Colonic mucosa (tissue), 4 donors: ENCODE data around the gene CAPZA2. TPM values are rescaled to one million over a fixed set of nuclear protein-coding genes. Genes with fewer than 3 reads are reported as not detected.

Experiments
- DNase-seq: peaks from one replicate; pipeline ENCODE4 v3.0.0-alpha.2; 2020
- H3K27ac ChIP-seq: fragments of 200-600 bp; one replicate; pipeline ENCODE4 v1.8.0; 2021
- H3K27me3 ChIP-seq: fragments of 200-600 bp; one replicate; pipeline ENCODE4 v1.8.0; 2021
- H3K36me3 ChIP-seq: fragments of 200-600 bp; one replicate; pipeline ENCODE4 v1.8.0; 2021
- H3K4me1 ChIP-seq: fragments of 200-600 bp; one replicate; pipeline ENCODE4 v1.8.0; 2021; ENCODE audit warnings: mild to moderate bottlenecking
- H3K4me3 ChIP-seq: fragments of 200-600 bp; one replicate; pipeline ENCODE4 v1.8.0; 2021
- H3K9ac ChIP-seq, 2 donors: one replicate each; pipeline ENCODE4 v1.7.0; 2013; ENCODE audit warnings: control low read depth in 2 of 2, low read depth in 2 of 2, low read length in 2 of 2
- H3K9me3 ChIP-seq: fragments of 200-600 bp; one replicate; pipeline ENCODE4 v1.8.0; 2021
- intact Hi-C: fragments of 100-400 bp; cut with DNase I; formaldehyde crosslinking; loops from one replicate; pipeline ENCODE4 v1.14.1; 2022
- total RNA-seq, 2 donors: library from RNA; stranded (reverse); fragmentation: NEBNext Ultra II Directional in 1 of 2; extraction: Animal tissue kit (Norgen Biotek cat#: 25700) in 1 of 2; gene quantifications; one replicate each; pipeline ENCODE4 v1.2.1, GENCODE V29; 2021
- TF ChIP-seq, protein P1 (sequence below): fragments of 200-600 bp; IDR thresholded peaks from one replicate; pipeline ENCODE4 v1.8.0; 2022; ENCODE audit warnings: antibody characterized with exemption, mild to moderate bottlenecking
- donor health status: healthy.
- donor health status: DM: no; HTN: no; CAD: no.
- donor health status: DM: no; HTN: no; CAD: no.

Gene CAPZA2
- total RNA-seq, 2 donors from 2014 or later: 186 to 323 TPM

DNA sequence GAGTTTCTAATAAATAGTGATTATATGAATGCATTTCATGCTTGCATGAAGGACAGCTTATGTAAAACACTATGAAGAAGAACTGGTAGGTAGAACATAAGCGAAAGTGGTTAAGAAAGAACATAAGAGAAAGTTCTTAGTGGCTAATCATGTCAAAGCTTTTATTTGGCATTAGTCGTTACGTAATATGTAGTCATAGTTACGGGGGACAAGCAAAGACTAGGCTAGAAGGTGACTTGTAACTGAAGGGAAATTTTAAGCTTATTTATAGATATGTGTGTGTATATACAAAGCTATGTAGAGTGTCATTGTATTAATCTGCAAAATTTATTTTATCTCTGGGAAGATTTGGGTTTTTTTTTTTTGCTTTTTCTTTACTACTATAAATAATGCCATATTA is 36.9 kb downstream of the CAPZA2 start:
- no peaks in the 10 kb centered on the region for H3K27me3 ChIP-seq
- no peaks in the 10 kb centered on the region for H3K4me1 ChIP-seq
- intact Hi-C loops: no loop called here
- no peaks in the 10 kb centered on the region for H3K36me3 ChIP-seq
- TF ChIP-seq, protein P1, sequence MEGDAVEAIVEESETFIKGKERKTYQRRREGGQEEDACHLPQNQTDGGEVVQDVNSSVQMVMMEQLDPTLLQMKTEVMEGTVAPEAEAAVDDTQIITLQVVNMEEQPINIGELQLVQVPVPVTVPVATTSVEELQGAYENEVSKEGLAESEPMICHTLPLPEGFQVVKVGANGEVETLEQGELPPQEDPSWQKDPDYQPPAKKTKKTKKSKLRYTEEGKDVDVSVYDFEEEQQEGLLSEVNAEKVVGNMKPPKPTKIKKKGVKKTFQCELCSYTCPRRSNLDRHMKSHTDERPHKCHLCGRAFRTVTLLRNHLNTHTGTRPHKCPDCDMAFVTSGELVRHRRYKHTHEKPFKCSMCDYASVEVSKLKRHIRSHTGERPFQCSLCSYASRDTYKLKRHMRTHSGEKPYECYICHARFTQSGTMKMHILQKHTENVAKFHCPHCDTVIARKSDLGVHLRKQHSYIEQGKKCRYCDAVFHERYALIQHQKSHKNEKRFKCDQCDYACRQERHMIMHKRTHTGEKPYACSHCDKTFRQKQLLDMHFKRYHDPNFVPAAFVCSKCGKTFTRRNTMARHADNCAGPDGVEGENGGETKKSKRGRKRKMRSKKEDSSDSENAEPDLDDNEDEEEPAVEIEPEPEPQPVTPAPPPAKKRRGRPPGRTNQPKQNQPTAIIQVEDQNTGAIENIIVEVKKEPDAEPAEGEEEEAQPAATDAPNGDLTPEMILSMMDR: no peak
- no peak overlapping the region for H3K9ac ChIP-seq
- DNase-seq: no peak
- H3K4me3 ChIP-seq: no peak overlapping the region
- H3K9me3 ChIP-seq: no peaks in the 10 kb centered on the region
- H3K27ac ChIP-seq: no peak overlapping the region

GRCh38 chr7:116901143-116901542 is 38.8 kb downstream of the CAPZA2 start:
- intact Hi-C loops: no loop called here
- no peak overlapping the region for H3K9ac ChIP-seq
- no peaks in the 10 kb centered on the region for H3K27me3 ChIP-seq
- no peaks in the 10 kb centered on the region for H3K4me1 ChIP-seq
- H3K9me3 ChIP-seq: no peaks in the 10 kb centered on the region
- no peak for DNase-seq
- H3K27ac ChIP-seq: no peak overlapping the region
- H3K36me3 ChIP-seq: no peaks in the 10 kb centered on the region
- H3K4me3 ChIP-seq: no peak overlapping the region
- TF ChIP-seq, protein P1: no peak

- no peak overlapping the region for H3K27ac ChIP-seq
- H3K9ac ChIP-seq: no peak overlapping the region
- no peaks in the 10 kb centered on the region for H3K4me1 ChIP-seq
- intact Hi-C loops: no loop called here
- no peaks in the 10 kb centered on the region for H3K36me3 ChIP-seq
- no peaks in the 10 kb centered on the region for H3K27me3 ChIP-seq
- no peaks in the 10 kb centered on the region for H3K9me3 ChIP-seq
- DNase-seq: no peak
- TF ChIP-seq, protein P1: no peak
- H3K4me3 ChIP-seq: no peak overlapping the region
Measured at GRCh38 chr7:116902867-116903266, 40.5 kb downstream of the CAPZA2 start.

GRCh38 chr7:116906391-116906790 is 44.0 kb downstream of the CAPZA2 start:
- H3K27me3 ChIP-seq: no peaks in the 10 kb centered on the region
- no peak for DNase-seq
- no peak overlapping the region for H3K9ac ChIP-seq
- no peaks in the 10 kb centered on the region for H3K9me3 ChIP-seq
- no peaks in the 10 kb centered on the region for H3K36me3 ChIP-seq
- intact Hi-C loops: no loop called here
- no peaks in the 10 kb centered on the region for H3K4me1 ChIP-seq
- TF ChIP-seq, protein P1: no peak
- no peak overlapping the region for H3K27ac ChIP-seq
- no peak overlapping the region for H3K4me3 ChIP-seq

GRCh38 chr7:116910383-116910782 is 48.0 kb downstream of the CAPZA2 start:
- Histone ChIP-seq H3K36me3 (no peaks in the 10 kb centered on the region), H3K4me1 (no peaks in the 10 kb centered on the region), H3K9ac (no peak overlapping the region), H3K27me3 (no peaks in the 10 kb centered on the region), H3K4me3 (no peak overlapping the region), H3K27ac (no peak overlapping the region), H3K9me3 (no peaks in the 10 kb centered on the region)
- no peak for DNase-seq
- intact Hi-C loops: no loop called here
- TF ChIP-seq, protein P1: no peak

GRCh38 chr7:116911801-116912200 is 49.4 kb downstream of the CAPZA2 start:
- Histone ChIP-seq H3K4me3 (no peak overlapping the region), H3K27me3 (no peaks in the 10 kb centered on the region), H3K27ac (no peak overlapping the region), H3K9me3 (no peaks in the 10 kb centered on the region), H3K4me1 (no peaks in the 10 kb centered on the region), H3K9ac (no peak overlapping the region), H3K36me3 (no peaks in the 10 kb centered on the region)
- intact Hi-C loops: no loop called here
- TF ChIP-seq, protein P1: no peak
- no peak for DNase-seq
